HL-60 (cell line): Measurements from ENCODE around the gene RGS19.

ENCODE experiments used
- DNase-seq, 2 experiments: peaks; one replicate each; pipeline ENCODE4 v3.0.0-alpha.2; 2010 to 2020; ENCODE audit warnings: low read depth in 1 of 2, low spot score in 1 of 2
- H3K27ac ChIP-seq: fragments of 250-450 bp; sonication (Bioruptor Pico); replicated peaks from 2 replicates; pipeline ENCODE4 v1.5.1; 2020; ENCODE audit warnings: mild to moderate bottlenecking, moderate library complexity
- H3K27me3 ChIP-seq: fragments of 250-450 bp; sonication (Bioruptor Pico); 2 replicates; pipeline ENCODE4 v1.5.1; 2021; ENCODE audit warnings: mild to moderate bottlenecking, moderate library complexity; ENCODE audit not compliant: insufficient read depth, poor library complexity, severe bottlenecking
- H3K4me3 ChIP-seq: replicated peaks from 2 replicates; pipeline ENCODE4 v1.5.1; 2011; ENCODE audit warnings: mild to moderate bottlenecking, control low read depth, low read length; ENCODE audit not compliant: insufficient read depth
- CTCF ChIP-seq: IDR thresholded peaks from one replicate; pipeline ENCODE4 v1.5.1; 2011; ENCODE audit warnings: low read length, control low read depth, inconsistent platforms; ENCODE audit not compliant: insufficient read depth
- GABPA ChIP-seq: IDR thresholded peaks from 2 replicates; pipeline ENCODE4 v1.6.1; 2012; ENCODE audit warnings: low read depth
- POLR2AphosphoS5 ChIP-seq: IDR thresholded peaks from 2 replicates; pipeline ENCODE4 v1.6.1; 2012; ENCODE audit warnings: low read depth
- REST ChIP-seq: IDR thresholded peaks from 2 replicates; pipeline ENCODE4 v1.6.1; 2012; ENCODE audit warnings: low read depth; ENCODE audit not compliant: insufficient replicate concordance
- SPI1 ChIP-seq: IDR thresholded peaks from 2 replicates; pipeline ENCODE4 v1.6.1; 2012; ENCODE audit warnings: low read depth, mild to moderate bottlenecking, borderline replicate concordance

Gene RGS19

GRCh38 chr20:64076061-64076997 is 3.0 kb downstream of the RGS19 start:
- Histone ChIP-seq H3K27ac (peak overlapping the region; percentile 97), H3K27me3 (no peaks in the 10 kb centered on the region), H3K4me3 (peak overlapping the region; percentile 83)
- no peak for DNase-seq
- TF ChIP-seq CTCF (no peak), POLR2AphosphoS5 (no peak; the same call in 1 of the 2 replicates), SPI1 (no peak), REST (no peak), GABPA (no peak)

- TF ChIP-seq SPI1 (no peak), POLR2AphosphoS5 (no peak), REST (no peak), CTCF (no peak), GABPA (no peak)
- DNase-seq, result no peak
- Histone ChIP-seq H3K4me3 (no peak overlapping the region), H3K27ac (peak overlapping the region; percentile 97), H3K27me3 (no peaks in the 10 kb centered on the region)
Observed at GRCh38 chr20:64075556-64075955, 3.8 kb downstream of the RGS19 start.

- no peak for DNase-seq
- Histone ChIP-seq H3K4me3 (no peak overlapping the region), H3K27me3 (no peaks in the 10 kb centered on the region), H3K27ac (peak overlapping the region; percentile 97)
- TF ChIP-seq REST, result no peak
- TF ChIP-seq POLR2AphosphoS5, result no peak
- TF ChIP-seq SPI1, result no peak
- TF ChIP-seq GABPA, result no peak
- no peak for TF ChIP-seq CTCF
Observed at GRCh38 chr20:64074963-64075362, 4.4 kb downstream of the RGS19 start.
